HCT116 (cell line): ENCODE data around the gene MIPEP. TPM values are rescaled to one million over a fixed set of nuclear protein-coding genes. Genes with fewer than 3 reads are reported as not detected.

ENCODE experiments used
- ATAC-seq: fragments of 200-7000 bp; cut with Tn5 transposase; 2 replicates; pipeline ENCODE4 v1.9.1; 2020; ENCODE audit warnings: mild to moderate bottlenecking, moderate library complexity
- BruUV-seq: library from RNA; stranded (reverse); fragments of 400-500 nt; replicated peaks from 2 replicates; lab custom pipeline; 2021; lab: Mats Ljungman, UMichigan
- CTCF ChIA-PET: fragments of 300-600 bp; sonication (Branson Sonifier 250); formaldehyde crosslinking; loops from one replicate; lab custom pipeline; 2021; ENCODE audit warnings: antibody characterized with exemption; lab: Charles Lee
- POLR2A ChIA-PET: fragments of 300-600, 350-600 bp; sonication (Branson Sonifier 250); formaldehyde crosslinking; loops from one replicate; lab custom pipeline; 2021; ENCODE audit warnings: antibody characterized with exemption; lab: Charles Lee
- RAD21 ChIA-PET, 2 experiments: fragments of 300-600 bp; sonication (Branson Sonifier 250); formaldehyde crosslinking; loops; one replicate each; lab custom pipeline; 2023; ENCODE audit warnings: low total read pairs in 2 of 2; ENCODE audit not compliant: uncharacterized antibody in 2 of 2, unreplicated experiment in 2 of 2, low non-redundant PET in 1 of 2; lab: Charles Lee
- DNase-seq: peaks from one replicate; pipeline ENCODE4 v3.0.0-alpha.2; 2010; ENCODE audit warnings: low read depth, low spot score
- H2AFZ ChIP-seq: fragments of 200-600 bp; shearing (Covaris generic), sonication (generic); 2 replicates; pipeline ENCODE4 v1.6.1; 2017; ENCODE audit warnings: low read depth, mixed run types, mixed read lengths, antibody characterized with exemption, low read length; ENCODE audit not compliant: poor library complexity, severe bottlenecking
- H3K27ac ChIP-seq: 2 replicates; pipeline ENCODE4 v1.5.1; 2012; ENCODE audit warnings: low read depth, low read length
- H3K27me3 ChIP-seq: fragments of 200-600 bp; sonication (generic); 2 replicates; pipeline ENCODE4 v1.6.1; 2016; ENCODE audit warnings: mixed run types, low read length, mixed read lengths; ENCODE audit not compliant: insufficient read depth
- H3K36me3 ChIP-seq, 2 experiments: fragments of 200-500 bp in 1 of 2; fragments of 200-600 bp in 1 of 2; sonication (Bioruptor generic) in 1 of 2; sonication (generic) in 1 of 2; 2 replicates each; pipeline versions ENCODE4 v1.5.1 to v1.6.1; 2014 to 2016; ENCODE audit warnings: low read length in 2 of 2, inconsistent platforms in 1 of 2, mixed read lengths in 1 of 2, mixed run types in 1 of 2; ENCODE audit not compliant: insufficient read depth in 2 of 2, control insufficient read depth in 1 of 2
- H3K4me1 ChIP-seq, 2 experiments: fragments of 200-600 bp in 1 of 2; sonication (generic) in 1 of 2; 2 replicates each; pipeline versions ENCODE4 v1.5.1 to v1.6.1; 2012 to 2017; ENCODE audit warnings: low read length in 2 of 2, inconsistent platforms in 1 of 2, mild to moderate bottlenecking in 1 of 2, mixed read lengths in 1 of 2, mixed run types in 1 of 2, moderate library complexity in 1 of 2; ENCODE audit not compliant: insufficient read depth in 2 of 2, control insufficient read depth in 1 of 2
- H3K4me2 ChIP-seq: fragments of 200-600 bp; sonication (generic); 2 replicates; pipeline ENCODE4 v1.6.1; 2017; ENCODE audit warnings: mixed run types, low read length, mixed read lengths
- H3K4me3 ChIP-seq, 2 experiments: fragments of 200-600 bp in 1 of 2; sonication (generic) in 1 of 2; replicated peaks in 1 of 2; 2 replicates each; pipeline ENCODE4 v1.5.1; 2011 to 2016; ENCODE audit warnings: low read length in 2 of 2, control low read depth in 1 of 2, low read depth in 1 of 2, mild to moderate bottlenecking in 1 of 2, mixed read lengths in 1 of 2, mixed run types in 1 of 2
- H3K79me2 ChIP-seq: fragments of 200-600 bp; sonication (generic); 2 replicates; pipeline ENCODE4 v1.6.1; 2017; ENCODE audit warnings: mild to moderate bottlenecking, mixed run types, low read length, moderate library complexity, mixed read lengths; ENCODE audit not compliant: insufficient read depth
- H3K9ac ChIP-seq: fragments of 200-600 bp; sonication (generic); 2 replicates; pipeline ENCODE4 v1.6.1; 2016; ENCODE audit warnings: low read length, mixed read lengths
- H3K9me2 ChIP-seq: fragments of 200-600 bp; sonication (generic), shearing (Covaris generic); 2 replicates; pipeline ENCODE4 v1.6.1; 2017; ENCODE audit warnings: mixed run types, mild to moderate bottlenecking, moderate library complexity; ENCODE audit not compliant: insufficient read depth
- H3K9me3 ChIP-seq, 2 experiments: fragments of 200-500 bp in 1 of 2; fragments of 200-600 bp in 1 of 2; sonication (Bioruptor generic) in 1 of 2; sonication (generic) in 1 of 2; 2 replicates each; pipeline ENCODE4 v1.6.1; 2014 to 2017; ENCODE audit warnings: low read length in 2 of 2, mixed read lengths in 2 of 2, inconsistent platforms in 1 of 2, low read depth in 1 of 2, mild to moderate bottlenecking in 1 of 2, mixed run types in 1 of 2, moderate library complexity in 1 of 2; ENCODE audit not compliant: control insufficient read depth in 1 of 2, insufficient read depth in 1 of 2
- H4K20me1 ChIP-seq: fragments of 200-600 bp; sonication (generic), shearing (Covaris generic); 2 replicates; pipeline ENCODE4 v1.6.1; 2017; ENCODE audit warnings: mixed run types, mild to moderate bottlenecking, moderate library complexity; ENCODE audit not compliant: insufficient read depth
- CBX3 ChIP-seq: IDR thresholded peaks from 2 replicates; pipeline ENCODE4 v1.6.1; 2012; ENCODE audit warnings: low read depth
- EGR1 ChIP-seq: IDR thresholded peaks from 2 replicates; pipeline ENCODE4 v1.6.1; 2012; ENCODE audit warnings: low read depth
- ELF1 ChIP-seq: IDR thresholded peaks from 2 replicates; pipeline ENCODE4 v1.6.1; 2012; ENCODE audit warnings: low read depth, borderline replicate concordance
- EZH2phosphoT487 ChIP-seq: fragments of 200-600 bp; IDR thresholded peaks from 2 replicates; pipeline ENCODE4 v1.6.1; 2018; ENCODE audit warnings: antibody characterized with exemption, borderline replicate concordance
- FOSL1 ChIP-seq: IDR thresholded peaks from 2 replicates; pipeline ENCODE4 v1.6.1; 2012; ENCODE audit warnings: low read depth
- JUND ChIP-seq: IDR thresholded peaks from 2 replicates; pipeline ENCODE4 v1.6.1; 2012
- POLR2A ChIP-seq: IDR thresholded peaks from 2 replicates; pipeline ENCODE4 v1.7.0; 2011; ENCODE audit warnings: borderline replicate concordance; ENCODE audit not compliant: insufficient read depth, insufficient read length; ENCODE audit errors: extremely low read depth
- RAD21 ChIP-seq: IDR thresholded peaks from 2 replicates; pipeline ENCODE4 v1.6.1; 2012; ENCODE audit warnings: low read depth, mild to moderate bottlenecking
- TCF7L2 ChIP-seq: IDR thresholded peaks from 2 replicates; pipeline ENCODE4 v1.7.0; 2011; ENCODE audit warnings: borderline replicate concordance, inconsistent platforms; ENCODE audit not compliant: insufficient read depth, insufficient read length; ENCODE audit errors: extremely low read depth
- YY1 ChIP-seq: IDR thresholded peaks from 2 replicates; pipeline ENCODE4 v1.6.1; 2011; ENCODE audit warnings: low read length, low read depth, moderate library complexity, mild to moderate bottlenecking; ENCODE audit not compliant: insufficient replicate concordance; ENCODE audit errors: extremely low read depth
- ZBTB33 ChIP-seq: IDR thresholded peaks from 2 replicates; pipeline ENCODE4 v1.6.1; 2011; ENCODE audit warnings: mild to moderate bottlenecking, low read length, moderate library complexity; ENCODE audit not compliant: insufficient replicate concordance; ENCODE audit errors: extremely low read depth
- intact Hi-C: fragments of 100-400 bp; cut with micrococcal nuclease; formaldehyde crosslinking; loops from 2 replicates; pipeline ENCODE4 v1.10.0; 2022
- total RNA-seq: library from RNA; stranded (reverse); gene quantifications from one replicate; pipeline ENCODE4 v1.2.1, GENCODE V29; 2021; ENCODE audit not compliant: unreplicated experiment
- TF ChIP-seq, protein P1 (sequence below): IDR thresholded peaks from 2 replicates; pipeline ENCODE4 v1.6.1; 2012
- TF ChIP-seq, protein P2 (sequence below), 3 experiments: fragments of 200-600 bp in 1 of 3; sonication (generic) in 1 of 3; IDR thresholded peaks in 2 of 3; conservative IDR thresholded peaks in 1 of 3; 2 replicates each; pipeline ENCODE4 v1.5.1; 2012 to 2017; ENCODE audit warnings: low read depth in 2 of 3, low read length in 2 of 3, antibody characterized with exemption in 1 of 3, borderline replicate concordance in 1 of 3, control low read depth in 1 of 3, mild to moderate bottlenecking in 1 of 3, mixed read lengths in 1 of 3, mixed run types in 1 of 3, moderate library complexity in 1 of 3; ENCODE audit not compliant: insufficient read depth in 1 of 3

MIPEP gene
- total RNA-seq, 1 experiment from 2014 or later, result 33.3 TPM

DNA sequence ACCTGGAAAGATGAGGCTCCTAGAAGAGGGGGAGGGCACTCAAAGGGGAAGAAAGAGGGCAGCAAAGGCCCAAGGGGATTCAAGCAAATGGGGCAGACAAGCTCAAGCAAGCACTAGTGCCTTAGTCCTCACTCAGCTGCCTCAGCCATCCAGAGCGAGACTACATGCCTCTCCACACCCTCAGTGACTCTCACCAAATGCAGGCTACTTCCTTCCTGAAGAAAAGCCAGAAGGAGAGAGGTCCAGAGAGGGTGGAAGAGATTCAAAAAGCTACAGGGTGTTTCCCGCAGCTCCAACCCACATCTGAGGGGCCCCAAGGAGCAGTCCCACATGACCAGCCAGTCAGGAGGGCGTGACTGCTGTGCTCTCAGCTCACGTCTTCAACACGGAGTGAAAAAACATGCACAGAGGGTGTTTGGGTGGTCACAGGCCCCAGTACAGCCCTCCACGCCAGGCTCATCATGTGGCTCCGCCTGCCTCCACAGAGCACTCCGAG, 40.5 kb downstream of the MIPEP start:
- Histone ChIP-seq H2AFZ (no peak overlapping the region), H3K79me2 (no peaks in the 10 kb centered on the region), H3K4me2 (no peak overlapping the region), H3K36me3 (no peaks in the 10 kb centered on the region; a peak in 1 of 4 replicates), H3K9ac (no peak overlapping the region), H3K9me2 (no peaks in the 10 kb centered on the region), H3K4me1 (no peaks in the 10 kb centered on the region), H3K4me3 (no peak overlapping the region), H3K27me3 (no peaks in the 10 kb centered on the region), H3K9me3 (no peaks in the 10 kb centered on the region), H3K27ac (no peak overlapping the region), H4K20me1 (no peaks in the 10 kb centered on the region)
- ChIA-PET CTCF (no interaction called here), POLR2A (no interaction called here), RAD21 (no interaction called here)
- no peak for TF ChIP-seq ELF1
- TF ChIP-seq EGR1, result no peak
- TF ChIP-seq, protein P1, sequence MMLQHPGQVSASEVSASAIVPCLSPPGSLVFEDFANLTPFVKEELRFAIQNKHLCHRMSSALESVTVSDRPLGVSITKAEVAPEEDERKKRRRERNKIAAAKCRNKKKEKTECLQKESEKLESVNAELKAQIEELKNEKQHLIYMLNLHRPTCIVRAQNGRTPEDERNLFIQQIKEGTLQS, result no peak
- no peak for TF ChIP-seq RAD21
- TF ChIP-seq POLR2A, result no peak
- TF ChIP-seq, protein P2, sequence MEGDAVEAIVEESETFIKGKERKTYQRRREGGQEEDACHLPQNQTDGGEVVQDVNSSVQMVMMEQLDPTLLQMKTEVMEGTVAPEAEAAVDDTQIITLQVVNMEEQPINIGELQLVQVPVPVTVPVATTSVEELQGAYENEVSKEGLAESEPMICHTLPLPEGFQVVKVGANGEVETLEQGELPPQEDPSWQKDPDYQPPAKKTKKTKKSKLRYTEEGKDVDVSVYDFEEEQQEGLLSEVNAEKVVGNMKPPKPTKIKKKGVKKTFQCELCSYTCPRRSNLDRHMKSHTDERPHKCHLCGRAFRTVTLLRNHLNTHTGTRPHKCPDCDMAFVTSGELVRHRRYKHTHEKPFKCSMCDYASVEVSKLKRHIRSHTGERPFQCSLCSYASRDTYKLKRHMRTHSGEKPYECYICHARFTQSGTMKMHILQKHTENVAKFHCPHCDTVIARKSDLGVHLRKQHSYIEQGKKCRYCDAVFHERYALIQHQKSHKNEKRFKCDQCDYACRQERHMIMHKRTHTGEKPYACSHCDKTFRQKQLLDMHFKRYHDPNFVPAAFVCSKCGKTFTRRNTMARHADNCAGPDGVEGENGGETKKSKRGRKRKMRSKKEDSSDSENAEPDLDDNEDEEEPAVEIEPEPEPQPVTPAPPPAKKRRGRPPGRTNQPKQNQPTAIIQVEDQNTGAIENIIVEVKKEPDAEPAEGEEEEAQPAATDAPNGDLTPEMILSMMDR (IDR thresholded peaks at IDR 0.05 in 2 of 3, conservative IDR thresholded peaks at IDR 0.05 in 1 of 3; ENCODE audit: borderline replicate concordance in 1 of 3, insufficient read depth in 1 of 3, low read depth in 2 of 3, low read length in 2 of 3), result no peak
- TF ChIP-seq TCF7L2, result no peak
- no peak for TF ChIP-seq JUND
- no peak for TF ChIP-seq FOSL1
- TF ChIP-seq ZBTB33, result no peak
- no peak for TF ChIP-seq YY1
- no peak for TF ChIP-seq CBX3
- TF ChIP-seq EZH2phosphoT487, result no peak
- ATAC-seq, result no peak
- no peak for DNase-seq
- intact Hi-C loops, result no loop called here
- BruUV-seq, result no TSS peak
